AG04449 (cell line): ENCODE measurements around the gene RPAP3.

Experiments
- CTCF ChIA-PET: fragments of 350-600 bp; formaldehyde crosslinking; extraction: SDS; loops from one replicate; lab custom pipeline; 2021; ENCODE audit warnings: antibody characterized with exemption; lab: Yijun Ruan, JAX
- POLR2A ChIA-PET: fragments of 400-600, 350-600 bp; formaldehyde crosslinking; extraction: SDS; loops from one replicate; lab custom pipeline; 2020; ENCODE audit warnings: antibody characterized with exemption, inconsistent platforms; lab: Yijun Ruan, JAX
- DNase-seq: peaks from one replicate; pipeline ENCODE4 v3.0.0-alpha.2; 2010; ENCODE audit warnings: low read depth, low spot score
- H3K4me3 ChIP-seq: 2 replicates; pipeline ENCODE4 v1.5.1; 2011; ENCODE audit warnings: low read depth, mild to moderate bottlenecking, control low read depth, low read length
- CTCF ChIP-seq: IDR thresholded peaks from one replicate; pipeline ENCODE4 v1.5.1; 2011; ENCODE audit warnings: mild to moderate bottlenecking, moderate library complexity, low read length, control low read depth, inconsistent platforms; ENCODE audit not compliant: insufficient read depth; ENCODE audit errors: missing control alignments

Gene RPAP3

GRCh38 chr12:47722136-47722834 lies 16.5 kb upstream of the RPAP3 start:
- H3K4me3 ChIP-seq = no peak overlapping the region
- TF ChIP-seq CTCF = no peak
- no peak for DNase-seq
- ChIA-PET CTCF (interaction anchor here (1.0 to 36.9 kb wide), 6 partner anchors 9 to 117 kb away, joined by 3 to 1419 read pairs (median 278); partner anchors contain the start of gene SLC48A1), POLR2A (no interaction called here)

- POLR2A ChIA-PET = no interaction called here
- no peak for DNase-seq
- TF ChIP-seq CTCF = no peak
- no peak overlapping the region for H3K4me3 ChIP-seq
- CTCF ChIA-PET = interaction anchor here (14.5 to 36.9 kb wide), 4 partner anchors 8 to 118 kb away, joined by 247 to 1419 read pairs (median 681); partner anchors contain the start of gene SLC48A1
Measured at GRCh38 chr12:47721431-47721973, 15.7 kb upstream of the RPAP3 start.

- H3K4me3 ChIP-seq = no peak overlapping the region
- no peak for TF ChIP-seq CTCF
- ChIA-PET CTCF (interaction anchor here (1.5 to 36.9 kb wide), 10 partner anchors 11 to 305 kb away, joined by 3 to 1419 read pairs (median 106); partner anchors contain the start of genes ENDOU, RAPGEF3, RPAP3 and SLC48A1), POLR2A (no interaction called here)
- no peak for DNase-seq
Measured at GRCh38 chr12:47718531-47718930, 12.7 kb upstream of the RPAP3 start.

- TF ChIP-seq CTCF = peak; percentile 92
- ChIA-PET POLR2A (no interaction called here), CTCF (interaction anchor here (1.3 to 36.9 kb wide), 16 partner anchors 12 to 304 kb away, joined by 3 to 1419 read pairs (median 19); partner anchors contain the start of genes ENDOU, RAPGEF3, RPAP3 and SLC48A1)
- H3K4me3 ChIP-seq = no peak overlapping the region
- no peak for DNase-seq
Measured at GRCh38 chr12:47717443-47718193, 11.8 kb upstream of the RPAP3 start.

- POLR2A ChIA-PET = no interaction called here
- no peak for DNase-seq
- TF ChIP-seq CTCF = no peak
- CTCF ChIA-PET = interaction anchor here (1.3 to 36.9 kb wide), 15 partner anchors 11 to 246 kb away, joined by 3 to 1419 read pairs (median 27); partner anchors contain the start of genes ENDOU, RAPGEF3, RPAP3 and SLC48A1
- no peak overlapping the region for H3K4me3 ChIP-seq
Measured at GRCh38 chr12:47717046-47717442, 11.2 kb upstream of the RPAP3 start.
